ENCODE measurements around the gene MARCHF3.
"Not testable (repeated sequence)": the region's sequence is repeated elsewhere in the genome, so short reads cannot be mapped to it uniquely, and the experiment has no call there.

The MARCHF3 gene

DNA sequence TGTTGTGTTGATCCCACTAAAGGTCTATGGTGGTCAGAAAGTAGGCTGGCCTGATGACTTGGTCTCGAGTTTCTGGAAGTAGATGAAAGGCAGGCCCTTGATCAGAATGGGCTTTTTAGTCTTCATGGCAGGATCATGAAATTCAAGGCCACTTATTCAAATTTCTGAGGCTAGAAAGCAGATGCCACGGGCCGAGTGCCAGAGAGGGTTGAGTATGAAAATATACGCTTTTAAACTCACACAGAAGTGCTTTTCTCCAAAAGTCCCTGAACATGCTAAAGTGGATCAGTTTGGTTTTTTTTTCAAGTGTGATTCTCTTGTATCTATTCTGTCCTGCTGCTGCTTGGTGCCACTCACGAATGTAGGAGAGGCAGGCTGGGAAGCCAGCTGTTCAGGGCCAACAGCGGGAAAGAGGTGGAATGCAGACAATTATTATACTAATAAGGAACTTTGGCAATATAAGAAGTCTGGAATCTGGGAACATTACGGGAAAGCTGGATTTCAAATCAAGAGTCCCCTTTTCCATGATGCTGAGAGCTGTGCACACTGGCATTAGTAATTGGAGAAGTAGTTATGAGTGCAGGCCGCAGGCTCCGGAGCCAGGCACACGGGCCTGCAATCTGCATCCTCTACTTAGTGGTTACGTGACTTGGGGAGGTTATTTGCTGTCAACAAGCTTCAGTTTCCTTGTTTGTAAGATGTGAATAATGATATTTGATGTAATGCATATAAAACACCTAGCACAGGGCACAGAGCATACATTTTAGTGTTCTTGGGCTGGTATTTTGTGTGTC, 157.6 kb downstream of the MARCHF3 start:
- no peak for DNase-seq (ENCODE audit: low read depth in 2 of 2)

DNA sequence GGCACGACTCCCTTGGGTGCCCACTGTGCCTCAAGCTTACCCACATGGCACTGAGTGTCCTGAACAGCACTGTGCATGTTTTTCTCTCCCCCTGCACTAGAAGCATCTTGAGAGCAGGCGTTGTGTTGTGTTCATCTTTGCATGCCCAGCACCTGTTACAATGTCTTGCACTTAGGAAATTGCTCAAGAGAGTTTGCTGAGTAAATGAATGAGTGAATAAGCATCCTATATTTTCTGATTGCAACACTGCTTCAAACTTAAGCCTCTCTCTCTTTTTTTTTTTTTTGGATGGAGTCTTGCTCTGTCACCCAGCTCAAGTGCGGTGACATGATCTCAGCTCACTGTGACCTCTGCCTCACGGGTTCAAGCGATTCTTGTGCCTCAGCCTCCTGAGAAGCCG, 158.9 kb downstream of the MARCHF3 start:
- DNase-seq (ENCODE audit: low read depth in 2 of 2): no peak

DNA sequence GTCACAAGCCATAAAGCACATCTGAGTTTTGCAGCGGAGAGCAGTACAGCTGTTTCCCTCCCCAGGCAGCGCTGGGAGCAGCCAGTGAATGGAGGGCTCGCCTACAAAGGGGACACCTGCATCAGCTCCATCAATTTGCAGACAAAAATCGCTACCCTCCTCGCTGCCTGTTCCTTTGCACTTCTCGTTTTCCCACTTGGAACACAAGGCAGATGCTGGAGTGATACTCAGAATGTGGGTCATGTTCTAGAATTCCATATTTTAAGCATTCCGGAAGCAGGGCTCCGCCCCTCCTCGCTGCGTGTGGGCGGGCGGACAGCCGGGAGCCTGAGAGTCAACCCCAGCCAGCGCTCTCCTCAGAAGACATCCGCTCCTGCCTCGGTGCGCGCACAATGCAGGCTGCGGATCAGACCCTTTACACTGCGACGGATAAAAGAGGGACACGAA, 161.3 kb downstream of the MARCHF3 start:
- no peak for DNase-seq (ENCODE audit: low read depth in 2 of 2)

DNA sequence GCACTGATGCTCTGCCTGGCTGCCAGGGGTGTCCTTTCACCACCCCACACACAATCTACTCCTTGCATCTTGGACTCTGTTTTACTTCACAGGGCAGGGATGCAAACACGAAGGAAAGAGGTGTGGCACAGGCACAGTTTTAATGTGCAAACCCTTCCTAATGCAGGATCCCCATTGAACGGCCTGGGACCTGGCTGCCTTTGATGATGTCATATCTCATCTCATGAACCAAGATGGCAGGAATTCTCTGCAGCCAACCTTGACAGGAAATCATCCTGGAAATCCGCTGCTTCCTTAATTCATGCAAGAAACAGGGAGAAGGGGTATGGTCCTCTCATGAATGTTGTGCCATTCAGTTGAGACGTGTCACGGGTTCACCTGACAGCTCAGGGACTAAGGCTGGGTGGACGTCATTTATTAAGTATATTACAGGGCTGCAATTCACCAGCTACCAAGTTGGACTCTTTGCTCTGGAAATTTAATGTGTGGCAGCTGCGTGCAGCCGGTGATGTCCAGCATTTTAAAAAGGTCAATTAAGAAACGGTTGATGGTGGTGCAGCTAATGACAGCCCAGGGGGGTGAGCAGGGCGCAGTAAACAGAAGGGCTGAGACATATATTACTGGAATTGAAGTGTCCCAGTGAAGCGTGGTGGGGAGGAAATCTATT, 161.9 kb downstream of the MARCHF3 start:
- no peak for DNase-seq (ENCODE audit: low read depth in 2 of 2)

GRCh38 chr5:126866851-126867636, 163.3 kb downstream of the MARCHF3 start:
- no peak for DNase-seq (ENCODE audit: low read depth in 2 of 2)

DNA sequence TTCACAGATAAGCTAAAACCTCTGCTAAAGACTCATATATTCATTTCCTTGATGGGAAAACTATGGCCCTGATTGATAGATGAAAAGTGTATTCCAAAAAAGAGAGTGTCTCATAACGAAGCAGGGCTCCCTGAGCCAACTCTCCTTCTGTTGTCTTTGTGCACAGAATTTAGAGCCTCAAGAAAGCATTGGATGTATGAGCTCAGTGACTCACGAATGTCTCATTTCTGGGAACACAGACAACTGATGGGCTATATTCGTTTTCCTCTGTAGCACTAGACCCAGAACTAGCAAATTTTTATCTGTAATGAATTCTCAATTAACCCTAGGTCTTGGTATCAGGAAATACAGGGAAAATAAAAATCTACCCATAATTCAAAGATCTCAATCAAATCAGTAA, 165.1 kb downstream of the MARCHF3 start:
- DNase-seq (ENCODE audit: low read depth in 2 of 2): no peak

DNA sequence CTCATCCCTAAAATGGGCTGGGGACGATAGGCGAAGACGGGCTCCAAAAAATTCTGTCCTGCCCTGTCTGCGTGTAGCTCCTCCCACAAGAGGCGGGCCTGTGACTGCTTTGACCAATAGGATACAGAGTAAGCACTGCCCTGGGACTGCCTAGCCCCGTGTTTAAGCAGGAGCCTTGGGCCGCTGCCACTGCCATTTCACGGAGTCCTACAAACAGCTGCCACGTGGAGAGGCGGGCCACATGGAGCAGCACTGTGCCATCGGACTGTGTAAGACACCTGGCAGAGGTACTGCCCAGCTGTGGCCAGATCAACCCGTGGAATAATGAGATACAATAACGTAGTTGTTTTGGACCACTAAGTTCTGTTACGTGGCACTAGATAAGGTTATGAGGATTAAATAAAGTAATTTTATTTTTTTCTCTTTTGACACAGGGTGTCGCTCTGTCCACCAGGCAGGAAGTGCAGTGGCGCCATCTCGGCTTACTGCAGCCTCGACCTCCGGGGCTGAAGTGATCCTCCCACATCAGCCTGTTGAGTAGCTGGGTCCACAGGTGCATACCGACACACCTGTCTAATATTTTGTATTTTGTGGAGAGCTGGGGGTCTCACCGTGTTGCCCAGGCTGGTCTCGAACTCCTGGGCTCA, 166.2 kb downstream of the MARCHF3 start:
- no peak for DNase-seq (ENCODE audit: low read depth in 2 of 2)

GRCh38 chr5:126863402-126863801, 167.0 kb downstream of the MARCHF3 start:
- DNase-seq (ENCODE audit: low read depth in 2 of 2): no peak

DNA sequence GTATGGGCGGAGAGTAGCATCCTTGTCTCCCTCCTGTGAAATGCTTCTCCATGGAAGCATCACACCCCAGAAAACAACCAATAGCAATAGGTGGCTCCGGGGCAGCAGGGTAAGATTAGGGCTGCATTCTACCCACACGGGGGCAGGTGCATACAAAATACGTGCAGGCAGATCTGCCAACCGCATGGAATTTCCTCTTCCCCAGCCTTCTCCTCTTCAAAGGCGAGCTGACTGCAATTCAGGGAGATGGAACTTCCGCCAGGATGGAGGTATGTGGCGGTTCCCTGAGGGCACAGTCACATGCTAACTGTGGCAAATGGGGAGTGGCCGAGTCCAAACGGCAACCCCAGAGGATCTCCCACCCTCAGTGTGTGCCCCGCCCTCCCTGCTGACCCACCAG, 171.9 kb downstream of the MARCHF3 start:
- DNase-seq (ENCODE audit: low read depth in 2 of 2): no peak

DNA sequence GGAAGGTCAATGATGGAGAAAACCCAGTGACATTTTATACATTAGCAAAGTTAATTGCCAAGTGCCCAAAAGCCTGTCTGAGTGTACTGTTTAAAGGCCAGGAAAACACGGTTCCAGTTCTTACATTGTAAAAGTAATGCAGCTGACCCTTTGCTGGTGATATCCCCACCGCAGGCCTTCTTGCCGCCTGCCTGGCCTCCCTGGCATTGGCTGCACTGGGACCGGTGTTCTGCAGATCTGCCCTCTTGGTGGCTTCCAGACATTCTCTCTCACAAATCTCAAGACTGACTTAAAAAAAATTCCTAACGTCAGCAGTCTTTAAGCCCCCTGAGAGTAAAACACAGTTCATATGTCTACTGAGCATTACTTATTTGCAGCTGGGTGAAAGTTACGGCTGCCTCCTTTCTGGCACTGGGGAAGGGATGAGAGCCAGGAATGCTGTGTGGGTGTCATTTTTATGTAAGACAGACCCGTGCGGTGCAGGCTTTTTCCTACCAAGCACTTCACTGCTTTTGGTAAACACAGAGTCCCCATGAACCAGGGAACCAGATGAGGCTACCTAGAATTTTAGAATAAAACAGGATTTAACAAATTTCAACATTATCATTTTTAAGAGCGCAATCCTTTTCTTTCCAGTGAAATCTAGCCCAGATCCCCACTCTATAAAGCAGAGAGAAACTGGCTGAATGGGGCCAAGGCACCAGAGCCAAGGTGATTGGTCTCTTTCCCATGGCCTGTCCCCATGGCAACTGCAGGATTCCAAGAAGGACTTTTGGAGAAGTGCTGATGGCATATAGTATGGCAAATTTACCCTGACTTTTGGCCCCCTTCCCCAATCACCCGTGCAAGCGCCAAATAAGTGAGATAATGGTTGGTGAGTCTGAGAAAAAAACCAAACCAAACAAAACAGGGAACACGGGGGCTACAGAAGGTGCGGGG, 172.6 kb downstream of the MARCHF3 start:
- DNase-seq (ENCODE audit: low read depth in 2 of 2): no peak

DNA sequence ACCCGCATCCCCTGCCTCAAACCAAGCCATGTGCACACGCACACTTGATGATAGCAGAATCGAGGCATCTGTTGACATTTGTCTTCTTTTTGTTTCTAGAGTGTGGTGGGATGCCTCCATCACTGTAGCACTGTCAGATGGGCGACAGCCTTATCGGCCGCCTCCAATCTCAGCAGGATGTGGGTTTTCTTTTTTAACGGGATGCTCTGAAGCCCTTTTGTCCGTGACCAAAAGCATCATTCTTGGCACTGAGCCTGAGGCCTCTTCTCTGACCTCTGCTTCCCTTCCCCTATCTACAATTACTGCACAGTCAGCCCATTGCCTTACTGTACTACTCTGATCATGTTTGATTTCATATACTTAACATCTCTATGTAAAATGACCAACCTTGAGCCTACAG, 175.1 kb downstream of the MARCHF3 start:
- no peak for DNase-seq (ENCODE audit: low read depth in 2 of 2)

GRCh38 chr5:126854526-126855110, 175.7 kb downstream of the MARCHF3 start:
- DNase-seq (ENCODE audit: low read depth in 2 of 2): no peak

DNA sequence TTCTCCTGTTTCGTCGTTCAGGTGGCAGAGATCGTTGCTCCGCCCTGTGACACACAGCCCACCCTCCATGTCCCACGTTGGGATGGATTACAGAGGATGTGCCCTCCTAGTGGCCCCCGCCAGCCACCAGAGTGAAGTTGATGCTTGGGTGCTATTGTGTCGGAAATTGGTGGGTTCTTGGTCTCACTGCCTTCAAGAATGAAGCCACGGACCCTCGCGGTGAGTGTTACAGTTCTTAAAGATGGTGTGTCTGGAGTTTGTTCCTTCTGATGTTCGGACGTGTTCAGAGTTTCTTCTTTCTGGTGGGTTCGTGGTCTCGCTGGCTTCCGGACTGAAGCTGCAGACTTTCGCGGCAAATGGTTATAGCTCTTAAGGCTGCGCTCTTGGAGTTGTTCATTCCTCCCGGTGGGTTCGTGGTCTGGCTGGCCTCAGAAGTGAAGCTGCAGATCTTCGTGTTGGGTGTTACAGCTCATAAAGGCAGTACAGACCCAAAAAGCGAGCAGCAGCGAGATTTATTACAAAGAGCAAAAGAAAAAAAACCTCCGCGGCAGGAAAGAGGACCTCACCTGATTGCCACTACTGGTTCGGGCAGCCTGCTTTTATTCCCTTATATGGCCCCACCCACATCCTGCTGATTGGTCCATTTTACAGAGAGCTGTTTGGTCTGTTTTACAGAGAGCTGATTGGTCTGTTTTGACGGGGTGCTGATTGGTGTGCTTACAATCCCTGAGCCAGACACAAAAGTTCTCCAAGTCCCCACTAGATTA, 176.6 kb downstream of the MARCHF3 start:
- not testable (repeated sequence) for DNase-seq (ENCODE audit: low read depth in 2 of 2)

DNA sequence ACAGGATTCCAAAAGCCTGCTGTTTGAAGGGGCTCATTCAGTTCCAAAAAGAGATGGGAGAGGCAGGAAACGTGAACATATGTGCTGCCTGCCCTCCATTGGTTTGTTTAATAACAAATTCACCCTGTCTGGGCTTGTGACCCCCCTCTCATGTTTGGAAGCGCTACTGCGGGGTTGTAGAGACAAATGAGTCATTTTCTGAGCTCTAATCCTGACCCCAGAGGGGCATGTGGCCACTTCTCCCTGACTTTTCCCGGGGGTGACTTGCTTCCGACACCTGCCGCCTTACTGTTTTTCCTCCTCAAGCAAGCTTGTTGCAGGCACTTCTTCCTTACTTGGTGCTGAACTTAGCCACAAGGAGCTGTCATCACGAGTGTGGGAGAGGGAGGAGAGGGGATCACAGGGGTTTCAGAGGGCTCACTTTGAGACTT, 177.5 kb downstream of the MARCHF3 start:
- no peak for DNase-seq (ENCODE audit: low read depth in 2 of 2)

DNA sequence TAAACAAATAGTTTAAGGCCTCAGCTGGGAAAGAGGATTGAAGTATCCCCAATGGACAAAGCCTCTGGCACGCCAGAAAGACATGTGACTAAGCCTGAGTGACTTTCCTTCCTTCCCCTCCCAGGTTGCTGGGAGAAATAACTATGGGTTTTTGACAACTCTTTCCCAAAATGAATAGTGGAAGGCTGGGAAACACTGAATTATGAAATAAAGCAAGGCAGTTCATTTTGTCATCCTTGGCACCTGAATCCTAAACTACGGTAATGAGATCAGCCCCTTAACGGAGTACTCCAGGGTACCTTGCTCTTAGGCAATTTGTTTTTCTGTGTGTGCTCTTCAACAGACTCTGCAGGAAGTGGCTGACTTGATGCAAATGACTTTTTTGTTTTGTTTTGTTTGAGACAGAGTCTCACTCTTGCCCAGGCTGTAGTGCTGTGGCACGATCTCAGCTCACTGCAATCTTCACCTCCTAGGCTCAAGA, 178.2 kb downstream of the MARCHF3 start:
- no peak for DNase-seq (ENCODE audit: low read depth in 2 of 2)

- no peak for DNase-seq (ENCODE audit: low read depth in 2 of 2)
Observed at GRCh38 chr5:126851501-126852011, 178.8 kb downstream of the MARCHF3 start.

GRCh38 chr5:126849101-126849678, 181.2 kb downstream of the MARCHF3 start:
- no peak for DNase-seq (ENCODE audit: low read depth in 2 of 2)

GRCh38 chr5:126848253-126848652, 182.1 kb downstream of the MARCHF3 start:
- DNase-seq (ENCODE audit: low read depth in 2 of 2): no peak

GRCh38 chr5:126847826-126848251, 182.5 kb downstream of the MARCHF3 start:
- no peak for DNase-seq (ENCODE audit: low read depth in 2 of 2)

Measured in activated CD4-positive, alpha-beta T cell treated with anti-CD3 and anti-CD28 coated beads for 24 hours (primary cell).